Measurements from ENCODE around the gene PGR. TPM values are rescaled to one million over a fixed set of nuclear protein-coding genes. Genes with fewer than 3 reads are reported as not detected.

The PGR gene
- total RNA-seq, 2 experiments from 2014 or later, result not detected

- no peaks in the 10 kb centered on the region for H3K4me1 Mint-ChIP-seq (ENCODE audit: low read depth)
- no peaks in the 10 kb centered on the region for H3K36me3 Mint-ChIP-seq (ENCODE audit: low read depth)
- intact Hi-C loops (cut with micrococcal nuclease), result no loop called here
- no peak for DNase-seq
- no peak overlapping the region for H3K27ac Mint-ChIP-seq
- TF ChIP-seq, protein P1, sequence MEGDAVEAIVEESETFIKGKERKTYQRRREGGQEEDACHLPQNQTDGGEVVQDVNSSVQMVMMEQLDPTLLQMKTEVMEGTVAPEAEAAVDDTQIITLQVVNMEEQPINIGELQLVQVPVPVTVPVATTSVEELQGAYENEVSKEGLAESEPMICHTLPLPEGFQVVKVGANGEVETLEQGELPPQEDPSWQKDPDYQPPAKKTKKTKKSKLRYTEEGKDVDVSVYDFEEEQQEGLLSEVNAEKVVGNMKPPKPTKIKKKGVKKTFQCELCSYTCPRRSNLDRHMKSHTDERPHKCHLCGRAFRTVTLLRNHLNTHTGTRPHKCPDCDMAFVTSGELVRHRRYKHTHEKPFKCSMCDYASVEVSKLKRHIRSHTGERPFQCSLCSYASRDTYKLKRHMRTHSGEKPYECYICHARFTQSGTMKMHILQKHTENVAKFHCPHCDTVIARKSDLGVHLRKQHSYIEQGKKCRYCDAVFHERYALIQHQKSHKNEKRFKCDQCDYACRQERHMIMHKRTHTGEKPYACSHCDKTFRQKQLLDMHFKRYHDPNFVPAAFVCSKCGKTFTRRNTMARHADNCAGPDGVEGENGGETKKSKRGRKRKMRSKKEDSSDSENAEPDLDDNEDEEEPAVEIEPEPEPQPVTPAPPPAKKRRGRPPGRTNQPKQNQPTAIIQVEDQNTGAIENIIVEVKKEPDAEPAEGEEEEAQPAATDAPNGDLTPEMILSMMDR (IDR thresholded peaks at IDR 0.05), result no peak
- no peak overlapping the region for H3K4me3 Mint-ChIP-seq
- CTCF ChIA-PET, result no interaction called here
- ATAC-seq, result no peak
- peaks cover 2% of the 10 kb centered on the region for H3K9me3 Mint-ChIP-seq
- H3K27me3 Mint-ChIP-seq, result no peaks in the 10 kb centered on the region
- POLR2A ChIA-PET, result no interaction called here
Observed at GRCh38 chr11:101138245-101138930, 8.8 kb upstream of the PGR start.

DNA sequence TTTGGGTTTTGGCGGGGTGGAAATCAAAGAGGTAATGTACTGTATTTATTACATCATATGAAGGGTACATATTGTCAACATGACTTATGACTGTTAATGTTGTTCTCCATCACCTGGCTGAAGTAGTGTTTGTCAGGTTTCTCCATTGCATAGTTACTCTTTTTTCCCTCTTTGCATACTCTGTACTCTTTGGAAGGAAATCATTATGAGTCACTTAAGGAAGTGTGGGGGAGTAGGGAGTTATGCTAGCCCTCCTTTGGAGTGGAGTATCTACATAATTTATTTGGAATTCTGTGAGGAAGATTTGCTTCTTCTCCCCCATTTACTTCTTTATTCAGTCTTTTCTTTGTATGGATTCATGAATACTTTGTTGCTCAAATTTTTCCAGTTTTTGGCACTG is 3.6 kb upstream of the PGR start:
- Mint-ChIP-seq H3K36me3 (ENCODE audit: low read depth) (peaks cover 3% of the 10 kb centered on the region), H3K9me3 (no peaks in the 10 kb centered on the region), H3K27me3 (peaks cover 24% of the 10 kb centered on the region), H3K4me3 (no peak overlapping the region), H3K27ac (no peak overlapping the region), H3K4me1 (ENCODE audit: low read depth) (no peaks in the 10 kb centered on the region)
- TF ChIP-seq, protein P1 (IDR thresholded peaks at IDR 0.05), result no peak
- ATAC-seq, result no peak
- intact Hi-C loops (cut with micrococcal nuclease), result no loop called here
- POLR2A ChIA-PET, result no interaction called here
- no peak for DNase-seq
- CTCF ChIA-PET, result no interaction called here

GRCh38 chr11:101128571-101129202 is 926 bp downstream of the PGR start:
- Mint-ChIP-seq H3K9me3 (no peaks in the 10 kb centered on the region), H3K27me3 (peaks cover 44% of the 10 kb centered on the region), H3K36me3 (ENCODE audit: low read depth) (peaks cover 3% of the 10 kb centered on the region), H3K4me3 (no peak overlapping the region), H3K4me1 (ENCODE audit: low read depth) (peaks cover 2% of the 10 kb centered on the region), H3K27ac (no peak overlapping the region)
- CTCF ChIA-PET, result no interaction called here
- TF ChIP-seq, protein P1 (IDR thresholded peaks at IDR 0.05), result no peak
- intact Hi-C loops (cut with micrococcal nuclease), result no loop called here
- POLR2A ChIA-PET, result no interaction called here
- DNase-seq (no peak), ATAC-seq (no peak)

- ATAC-seq (no peak), DNase-seq (no peak)
- H3K36me3 Mint-ChIP-seq (ENCODE audit: low read depth), result peaks cover 3% of the 10 kb centered on the region
- ChIA-PET POLR2A (no interaction called here), CTCF (no interaction called here)
- H3K4me3 Mint-ChIP-seq, result no peak overlapping the region
- H3K4me1 Mint-ChIP-seq (ENCODE audit: low read depth), result peaks cover 2% of the 10 kb centered on the region
- TF ChIP-seq, protein P1 (IDR thresholded peaks at IDR 0.05), result no peak
- H3K9me3 Mint-ChIP-seq, result no peaks in the 10 kb centered on the region
- peaks cover 44% of the 10 kb centered on the region for H3K27me3 Mint-ChIP-seq
- H3K27ac Mint-ChIP-seq, result no peak overlapping the region
- intact Hi-C loops (cut with micrococcal nuclease), result no loop called here
Observed at GRCh38 chr11:101127699-101128570, 1.7 kb downstream of the PGR start.

Measured in activated CD8-positive, alpha-beta T cell treated with anti-CD3 and anti-CD28 coated beads for 36 hours (primary cell).